H1 (cell line): ENCODE data around the gene SNAP29. TPM values are rescaled to one million over a fixed set of nuclear protein-coding genes. Genes with fewer than 3 reads are reported as not detected.

ENCODE experiments used
- CTCF ChIA-PET: fragments of 300-600 bp; sonication (Branson Sonifier 250); formaldehyde crosslinking; loops from one replicate; lab custom pipeline; 2021; ENCODE audit not compliant: partially characterized antibody; lab: Charles Lee
- POLR2A ChIA-PET: fragments of 300-600 bp; sonication (Branson Sonifier 250); formaldehyde crosslinking; loops from one replicate; lab custom pipeline; 2021; ENCODE audit warnings: inconsistent platforms; ENCODE audit not compliant: partially characterized antibody; lab: Charles Lee
- DNase-seq, 2 experiments: peaks; one replicate each; pipeline versions ENCODE4 v3.0.0 to v3.0.0-alpha.2; 2010 to 2022; ENCODE audit warnings: low spot score in 2 of 2, low read depth in 1 of 2, mixed read lengths in 1 of 2
- FAIRE-seq: peaks from 2 replicates; lab custom pipeline; 2011; peaks lifted over from hg19 to GRCh38; lab: Jason Lieb, UNC
- H2AFZ ChIP-seq: 2 replicates; pipeline ENCODE4 v1.8.1; 2012; ENCODE audit warnings: low read length, inconsistent platforms
- H2AK5ac ChIP-seq: 2 replicates; pipeline ENCODE4 v1.6.1; 2013; ENCODE audit warnings: low read depth, low read length
- H2BK120ac ChIP-seq: replicated peaks from 2 replicates; pipeline ENCODE3; 2013; ENCODE audit warnings: low read depth, low read length, inconsistent platforms
- H2BK12ac ChIP-seq: 2 replicates; pipeline ENCODE4 v1.6.1; 2013; ENCODE audit warnings: low read depth, low read length
- H2BK15ac ChIP-seq: 2 replicates; pipeline ENCODE4 v1.6.1; 2013; ENCODE audit warnings: low read length
- H2BK20ac ChIP-seq: 2 replicates; pipeline ENCODE4 v1.6.1; 2013; ENCODE audit warnings: low read length
- H2BK5ac ChIP-seq: 2 replicates; pipeline ENCODE4 v1.6.1; 2013; ENCODE audit warnings: low read depth, low read length
- H3K14ac ChIP-seq: 2 replicates; pipeline ENCODE4 v1.6.1; 2013; ENCODE audit warnings: inconsistent platforms; ENCODE audit not compliant: insufficient read length
- H3K18ac ChIP-seq: 2 replicates; pipeline ENCODE4 v1.6.1; 2013; ENCODE audit warnings: low read length; ENCODE audit errors: extremely low read depth
- H3K23ac ChIP-seq: 2 replicates; pipeline ENCODE4 v1.6.1; 2013; ENCODE audit warnings: inconsistent platforms; ENCODE audit not compliant: insufficient read length
- H3K23me2 ChIP-seq: 2 replicates; pipeline ENCODE4 v1.6.1; 2013; ENCODE audit warnings: low read depth, low read length
- H3K27ac ChIP-seq: 2 replicates; pipeline ENCODE4 v1.6.1; 2011; ENCODE audit warnings: low read depth, low read length, inconsistent platforms
- H3K27me3 ChIP-seq, 4 experiments: replicated peaks in 1 of 4; 1 replicate in 1 of 4; 2 replicates in 3 of 4; pipeline versions ENCODE4 v1.6.1 to v1.8.1; 2011 to 2013; ENCODE audit warnings: low read length in 3 of 4, mild to moderate bottlenecking in 3 of 4, inconsistent platforms in 2 of 4, mixed read lengths in 2 of 4, moderate library complexity in 1 of 4; ENCODE audit not compliant: control insufficient read depth in 3 of 4, insufficient read depth in 3 of 4; ENCODE audit errors: extremely low read depth in 1 of 4
- H3K36me3 ChIP-seq, 4 experiments: 2 replicates each; pipeline versions ENCODE4 v1.6.1 to v1.8.1; 2011 to 2013; ENCODE audit warnings: mild to moderate bottlenecking in 4 of 4, low read length in 3 of 4, moderate library complexity in 2 of 4, control low read depth in 1 of 4, inconsistent platforms in 1 of 4; ENCODE audit not compliant: insufficient read depth in 4 of 4, control insufficient read depth in 2 of 4
- H3K4ac ChIP-seq: replicated peaks from 2 replicates; pipeline ENCODE3; 2013; ENCODE audit warnings: low read length, low read depth, mixed read lengths, inconsistent platforms; ENCODE audit not compliant: insufficient read length
- H3K4me1 ChIP-seq, 4 experiments: replicated peaks in 1 of 4; 1 replicate in 1 of 4; 2 replicates in 3 of 4; pipeline versions ENCODE4 v1.6.1 to v1.8.1; 2011 to 2013; ENCODE audit warnings: low read length in 3 of 4, inconsistent platforms in 2 of 4, mixed read lengths in 1 of 4; ENCODE audit not compliant: insufficient read depth in 4 of 4, control insufficient read depth in 3 of 4
- H3K4me2 ChIP-seq, 2 experiments: 2 replicates each; pipeline versions ENCODE4 v1.6.1 to v1.8.1; 2011 to 2013; ENCODE audit warnings: low read depth in 2 of 2, low read length in 2 of 2, control low read depth in 1 of 2, inconsistent platforms in 1 of 2, mild to moderate bottlenecking in 1 of 2; ENCODE audit not compliant: insufficient read depth in 1 of 2
- H3K4me3 ChIP-seq, 4 experiments: fragments of 200-600, 300-600 bp in 1 of 4; sonication (generic), shearing (Covaris generic), sonication (Bioruptor Twin) in 1 of 4; 2 replicates each; pipeline versions ENCODE4 v1.5.1 to v1.8.1; 2011 to 2016; ENCODE audit warnings: low read length in 4 of 4, low read depth in 3 of 4, control low read depth in 2 of 4, inconsistent platforms in 2 of 4, mild to moderate bottlenecking in 2 of 4, mixed read lengths in 1 of 4, moderate library complexity in 1 of 4; ENCODE audit not compliant: insufficient read depth in 2 of 4; ENCODE audit errors: extremely low read depth in 1 of 4
- H3K56ac ChIP-seq: replicated peaks from 2 replicates; pipeline ENCODE3; 2013; ENCODE audit warnings: low read depth, mild to moderate bottlenecking, mixed read lengths, low read length, inconsistent platforms; ENCODE audit not compliant: insufficient read length
- H3K79me1 ChIP-seq: 2 replicates; pipeline ENCODE4 v1.6.1; 2013; ENCODE audit warnings: low read depth, low read length, control low read depth
- H3K79me2 ChIP-seq, 2 experiments: 2 replicates each; pipeline versions ENCODE4 v1.6.1 to v1.8.1; 2012 to 2013; ENCODE audit warnings: low read length in 2 of 2, mild to moderate bottlenecking in 2 of 2, inconsistent platforms in 1 of 2; ENCODE audit not compliant: insufficient read depth in 2 of 2, control insufficient read depth in 1 of 2
- H3K9ac ChIP-seq, 4 experiments: replicated peaks in 1 of 4; 1 replicate in 1 of 4; 2 replicates in 3 of 4; pipeline versions ENCODE4 v1.6.1 to v1.8.1; 2011 to 2013; ENCODE audit warnings: low read depth in 3 of 4, low read length in 3 of 4, control low read depth in 2 of 4, mild to moderate bottlenecking in 2 of 4, moderate library complexity in 2 of 4, inconsistent platforms in 1 of 4; ENCODE audit errors: extremely low read depth in 1 of 4
- H3K9me3 ChIP-seq, 2 experiments: 2 replicates each; pipeline versions ENCODE4 v1.6.1 to v1.8.1; 2012 to 2013; ENCODE audit warnings: mild to moderate bottlenecking in 2 of 2, moderate library complexity in 2 of 2, control low read depth in 1 of 2, inconsistent platforms in 1 of 2, low read depth in 1 of 2, low read length in 1 of 2, mixed read lengths in 1 of 2; ENCODE audit not compliant: insufficient read depth in 2 of 2
- H4K20me1 ChIP-seq, 2 experiments: replicated peaks in 1 of 2; 2 replicates each; pipeline versions ENCODE3 to v1.8.1; 2011 to 2013; ENCODE audit warnings: inconsistent platforms in 2 of 2, low read length in 2 of 2, mild to moderate bottlenecking in 1 of 2; ENCODE audit not compliant: insufficient read depth in 2 of 2, control insufficient read depth in 1 of 2
- H4K5ac ChIP-seq: 2 replicates; pipeline ENCODE4 v1.6.1; 2013; ENCODE audit warnings: low read length, low read depth, mixed read lengths, inconsistent platforms; ENCODE audit not compliant: insufficient read length
- H4K8ac ChIP-seq: 2 replicates; pipeline ENCODE4 v1.8.0; 2013; ENCODE audit warnings: mild to moderate bottlenecking, moderate library complexity, low read length, inconsistent platforms; ENCODE audit not compliant: insufficient read depth; ENCODE audit errors: extremely low read depth
- H4K91ac ChIP-seq: replicated peaks from 2 replicates; pipeline ENCODE3; 2013; ENCODE audit warnings: low read length, mixed read lengths, inconsistent platforms; ENCODE audit not compliant: insufficient read length
- POLR2AphosphoS5 ChIP-seq: IDR thresholded peaks from 2 replicates; pipeline ENCODE4 v1.6.1; 2011; ENCODE audit warnings: low read depth, low read length
- RFX5 ChIP-seq: IDR thresholded peaks from 2 replicates; pipeline ENCODE4 v1.6.1; 2011; ENCODE audit warnings: low read depth, low read length, improper control_type of control experiment, borderline replicate concordance
- TAF1 ChIP-seq: IDR thresholded peaks from 2 replicates; pipeline ENCODE4 v1.6.1; 2011; ENCODE audit warnings: mild to moderate bottlenecking, low read depth, low read length
- TEAD4 ChIP-seq: IDR thresholded peaks from 2 replicates; pipeline ENCODE4 v1.6.1; 2012; ENCODE audit warnings: low read depth, low read length, inconsistent platforms, mixed read lengths
- YY1 ChIP-seq: IDR thresholded peaks from 2 replicates; pipeline ENCODE4 v1.6.1; 2011; ENCODE audit warnings: low read depth, mild to moderate bottlenecking, low read length
- WGBS, 2 experiments: shearing (Covaris generic) in 1 of 2; methylation state at CpG; one replicate each; pipeline versions ENCODE4 v1.1.6 to v1.1.7; 2013 to 2015; ENCODE audit warnings: low lambda C conversion rate in 2 of 2, mixed read lengths in 2 of 2, inconsistent platforms in 1 of 2, low coverage in 1 of 2, missing lambda C conversion rate in 1 of 2; ENCODE audit not compliant: insufficient replicate concordance in 2 of 2, insufficient coverage in 1 of 2, insufficient read length in 1 of 2; ENCODE audit errors: extremely low coverage in 1 of 2, missing lambda C conversion rate in 1 of 2; 5-methylcytosine and 5-hydroxymethylcytosine counted together
- polyA plus RNA-seq, 7 experiments: library from polyadenylated mRNA; depleted of rRNA in 3 of 7; stranded (reverse) in 5 of 7; unstranded in 2 of 7; fragments of >200 nt in 5 of 7; fragments of 200-250 nt in 2 of 7; gene quantifications; 1 replicate in 5 of 7; 2 replicates in 1 of 7; 4 replicates in 1 of 7; pipeline versions ENCODE4 v1.2.1 to v1.2.3, GENCODE V29; 2011 to 2013; ENCODE audit warnings: missing spikeins in 2 of 7, mixed read lengths in 2 of 7
- total RNA-seq: library from RNA; stranded (reverse); fragmentation: NEBNext Ultra II Directional; extraction: Animal tissue kit (Norgen Biotek cat#: 25700); gene quantifications from 2 replicates; pipeline ENCODE4 v1.2.1, GENCODE V29; 2021

The SNAP29 gene
- total and polyA plus RNA-seq, 2 of the 8 experiments (the other 6 are each of a cell fraction or from before 2014, with no cell fraction given) = 11.8 to 15.0 TPM

DNA sequence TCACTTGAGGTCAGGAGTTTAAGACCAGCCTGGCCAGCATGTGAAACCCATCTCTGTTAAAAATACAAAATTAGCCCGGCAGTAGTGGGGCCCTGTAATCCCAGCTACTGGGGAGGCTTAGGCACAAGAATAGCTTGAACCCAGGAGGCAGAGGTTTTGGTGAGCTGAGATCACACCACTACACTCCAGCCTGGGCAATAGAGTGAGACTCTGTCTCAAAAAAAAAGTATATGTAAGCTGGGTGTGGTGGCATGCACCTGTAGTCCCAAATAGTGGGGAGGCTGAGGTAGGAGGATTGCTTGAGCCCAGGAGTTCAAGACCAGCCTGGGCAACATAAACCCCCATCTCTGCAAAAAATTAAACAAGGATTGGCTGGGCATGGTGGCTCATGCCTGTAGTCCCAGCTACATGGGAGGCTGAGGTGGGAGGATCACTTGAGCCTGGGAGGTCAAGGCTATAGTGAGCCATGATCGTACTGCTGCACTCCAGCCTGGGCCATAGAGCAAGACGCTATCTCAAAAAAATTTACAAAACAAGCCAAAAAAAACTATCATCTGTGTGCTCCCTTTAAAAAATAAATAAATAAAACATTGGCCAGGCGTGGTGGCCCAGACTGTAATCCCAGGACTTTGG, 69.2 kb downstream of the SNAP29 start:
- Histone ChIP-seq H3K36me3 (peaks cover 0 to 2% (median 0%) of the 10 kb centered on the region in 4 experiments; a peak in 1 of 8 replicates), H3K56ac (no peak overlapping the region), H3K79me1 (peaks cover 12% of the 10 kb centered on the region), H2BK5ac (no peak overlapping the region), H4K5ac (no peak overlapping the region), H4K20me1 (peaks cover 30 to 33% of the 10 kb centered on the region in 2 experiments), H2BK15ac (no peak overlapping the region), H4K8ac (no peak overlapping the region), H2BK20ac (no peak overlapping the region), H2BK12ac (no peak overlapping the region), H3K27ac (no peak overlapping the region), H3K27me3 (no peaks in the 10 kb centered on the region), H2AFZ (no peak overlapping the region), H4K91ac (no peak overlapping the region), H3K79me2 (peaks cover 66 to 99% of the 10 kb centered on the region in 2 experiments), H3K23me2 (peaks cover 1% of the 10 kb centered on the region; the same call in 1 of the 2 replicates), H2AK5ac (no peak overlapping the region), H3K9ac (no peak overlapping the region), H3K4me3 (no peak overlapping the region), H2BK120ac (no peak overlapping the region), H3K4me2 (no peak overlapping the region), H3K18ac (no peak overlapping the region), H3K14ac (no peak overlapping the region), H3K4ac (no peak overlapping the region), H3K4me1 (peaks cover 0 to 9% (median 7%) of the 10 kb centered on the region in 4 experiments; a peak in 4 of 7 replicates), H3K23ac (no peak overlapping the region), H3K9me3 (no peaks in the 10 kb centered on the region)
- POLR2A ChIA-PET = interaction anchor here (1.6 kb wide), 1 partner anchor 10 kb away, joined by 4 read pairs; no protein-coding TSS in a partner anchor
- DNase-seq = no peak
- FAIRE-seq = no peak
- CTCF ChIA-PET = interaction anchor here (1.2 to 1.8 kb wide), 2 partner anchors 28 to 40 kb away, joined by 3 to 5 read pairs; no protein-coding TSS in a partner anchor
- WGBS, 2 experiments = 86% methylated on average over 4 of the region's 4 CpGs; no CpG with 5 or more reads in 1 of the 2 experiments
- TF ChIP-seq TAF1 = no peak
- TF ChIP-seq TEAD4 = no peak
- no peak for TF ChIP-seq YY1
- TF ChIP-seq RFX5 = no peak
- TF ChIP-seq POLR2AphosphoS5 = no peak
